Adrenal gland (tissue), 12 donors: Measurements from ENCODE around the gene RBMS2. TPM values are rescaled to one million over a fixed set of nuclear protein-coding genes. Genes with fewer than 3 reads are reported as not detected.

Experiments
- DNase-seq, 7 donors: peaks; one replicate each; pipeline ENCODE4 v3.0.0-alpha.2; 2019 to 2020
- H3K27ac ChIP-seq, 5 donors: fragments of 200-600 bp; sonication (generic) in 4 of 5; 1 replicate in 3 of 5; 2 replicates in 2 of 5; pipeline versions ENCODE4 v1.5.1 to v1.8.0; 2016 to 2020; ENCODE audit warnings: mild to moderate bottlenecking in 1 of 5
- H3K27me3 ChIP-seq: fragments of 200-600 bp; 2 replicates; pipeline ENCODE4 v1.8.0; 2021
- H3K36me3 ChIP-seq, 2 donors: fragments of 200-600 bp; replicated peaks in 1 of 2; 1 replicate in 1 of 2; 2 replicates in 1 of 2; pipeline versions ENCODE4 v1.5.1 to v1.8.0; 2018 to 2022
- H3K4me1 ChIP-seq, 2 donors: fragments of 200-600 bp; replicated peaks in 1 of 2; 1 replicate in 1 of 2; 2 replicates in 1 of 2; pipeline versions ENCODE4 v1.5.1 to v1.8.0; 2018 to 2021
- H3K4me3 ChIP-seq, 4 donors: fragments of 200-600 bp; sonication (generic) in 3 of 4; one replicate each; pipeline ENCODE4 v1.5.1; 2016 to 2018
- H3K9me3 ChIP-seq, 3 donors: fragments of 200-600 bp; sonication (generic) in 1 of 3; replicated peaks in 1 of 3; 1 replicate in 2 of 3; 2 replicates in 1 of 3; pipeline versions ENCODE4 v1.5.1 to v1.8.0; 2016 to 2021
- POLR2A ChIP-seq, 2 donors: fragments of 450-650 bp; IDR thresholded peaks; one replicate each; pipeline ENCODE4 v1.6.1; 2017; ENCODE audit warnings: antibody characterized with exemption in 2 of 2, mild to moderate bottlenecking in 2 of 2, moderate library complexity in 1 of 2
- WGBS, 4 donors: extraction: QIAGEN DNeasy Blood & Tissue Kit in 2 of 4; methylation state at CpG; one replicate each; pipeline versions ENCODE4 v1.1.5 to v1.1.7; 2013 to 2017; 5-methylcytosine and 5-hydroxymethylcytosine counted together
- intact Hi-C, 2 donors: fragments of 100-400 bp; cut with DNase I; formaldehyde crosslinking; loops; one replicate each; pipeline versions ENCODE4 v1.14.1 to v1.15.0; 2022 to 2023
- polyA plus RNA-seq, 3 donors: library from polyadenylated mRNA; stranded (reverse); fragments of 200-250 nt in 2 of 3; fragments of 350-450 nt in 1 of 3; fragmentation: Illumina TruSeq in 1 of 3; extraction: RNeasy Lipid Tissue Mini Kit (QIAGEN cat#74804) in 1 of 3; gene quantifications; one replicate each; pipeline ENCODE4 v1.2.3, GENCODE V29; 2013 to 2014
- total RNA-seq, 9 donors: library from RNA; depleted of rRNA in 4 of 9; stranded (reverse); fragments of >200 nt in 4 of 9; fragments of 120-200 nt in 1 of 9; fragmentation: NEBNext Ultra II Directional in 1 of 9; extraction: Animal tissue kit (Norgen Biotek cat#: 25700) in 1 of 9; gene quantifications; one replicate each; pipeline versions ENCODE4 v1.1.0 to v1.2.4, GENCODE V29; 2013 to 2023
- TF ChIP-seq, protein P1 (sequence below), 6 experiments: fragments of 450-650 bp in 4 of 6; fragments of 200-600 bp in 2 of 6; sonication (generic) in 1 of 6; IDR thresholded peaks; 1 replicate in 5 of 6; 2 replicates in 1 of 6; pipeline versions ENCODE4 v1.5.1 to v1.8.0; 2016 to 2021; ENCODE audit warnings: antibody characterized with exemption in 6 of 6, mild to moderate bottlenecking in 2 of 6, moderate library complexity in 1 of 6
- donor health status: healthy with polysubstance abuse.
- donor health status: Bipolar disorder and iron deficiency.
- donor health status: DM: yes; HTN: yes; CAD: no.
- donor health status: DM: no; HTN: no; CAD: no.
- donor health status: DM: no; HTN: no; CAD: no.
- donor health status: DM: yes; HTN: yes; CAD: no.

Gene RBMS2
- total and polyA plus RNA-seq, 12 donors: 7.6 to 41.5 (median 19.9) TPM

DNA sequence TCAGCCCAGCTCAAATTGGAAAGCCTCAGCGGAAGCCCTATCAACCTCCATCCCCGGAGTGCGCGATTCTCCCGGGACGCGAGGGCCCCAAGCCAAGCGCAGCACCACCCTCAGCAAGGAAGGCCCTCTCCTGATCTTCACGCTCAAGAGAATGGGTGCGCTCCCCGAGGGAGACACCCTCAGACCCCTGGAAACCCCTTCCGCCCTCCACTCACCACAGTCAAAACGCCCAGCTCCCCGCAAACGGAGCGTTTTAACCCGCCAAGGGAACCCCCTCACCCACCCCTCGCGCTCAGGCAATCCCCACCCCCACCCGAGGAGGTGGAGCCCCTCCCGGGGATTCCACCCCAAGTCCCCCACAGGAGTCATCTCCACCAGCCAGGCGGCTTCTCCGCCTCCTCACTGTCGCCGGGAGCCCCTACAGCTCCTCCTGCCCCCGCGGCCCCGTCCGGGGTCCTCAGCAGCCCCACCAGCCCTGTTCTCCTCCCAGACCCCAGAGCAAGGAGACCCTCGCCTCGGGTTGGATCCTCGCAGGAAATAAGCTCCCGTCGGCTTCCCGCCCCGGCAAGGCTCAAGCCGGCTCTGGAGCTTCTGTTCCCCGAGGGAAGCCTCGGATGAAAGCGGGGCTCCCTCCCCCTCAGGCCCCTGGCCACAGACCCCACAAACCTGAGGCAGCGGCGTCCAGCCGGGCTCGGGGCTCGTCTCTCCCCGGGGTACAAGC is 108.0 kb downstream of the RBMS2 start:
- Histone ChIP-seq H3K4me1 (peaks cover 43 to 81% of the 10 kb centered on the region in 2 donors), H3K27ac (peak overlapping the region; percentile 87 to 94 (median 91)), H3K4me3 (peak overlapping the region; percentile 88 to 99 (median 98)), H3K36me3 (no peaks in the 10 kb centered on the region), H3K27me3 (no peaks in the 10 kb centered on the region), H3K9me3 (no peaks in the 10 kb centered on the region)
- intact Hi-C loops: loop anchor here (5.0 to 10.0 kb wide), 3 partner anchors 32 to 115 kb away; partner anchors contain the start of gene PTGES3 (in 1 of the 2)
- TF ChIP-seq POLR2A (IDR thresholded peaks at IDR 0.05): no peak
- TF ChIP-seq, protein P1, sequence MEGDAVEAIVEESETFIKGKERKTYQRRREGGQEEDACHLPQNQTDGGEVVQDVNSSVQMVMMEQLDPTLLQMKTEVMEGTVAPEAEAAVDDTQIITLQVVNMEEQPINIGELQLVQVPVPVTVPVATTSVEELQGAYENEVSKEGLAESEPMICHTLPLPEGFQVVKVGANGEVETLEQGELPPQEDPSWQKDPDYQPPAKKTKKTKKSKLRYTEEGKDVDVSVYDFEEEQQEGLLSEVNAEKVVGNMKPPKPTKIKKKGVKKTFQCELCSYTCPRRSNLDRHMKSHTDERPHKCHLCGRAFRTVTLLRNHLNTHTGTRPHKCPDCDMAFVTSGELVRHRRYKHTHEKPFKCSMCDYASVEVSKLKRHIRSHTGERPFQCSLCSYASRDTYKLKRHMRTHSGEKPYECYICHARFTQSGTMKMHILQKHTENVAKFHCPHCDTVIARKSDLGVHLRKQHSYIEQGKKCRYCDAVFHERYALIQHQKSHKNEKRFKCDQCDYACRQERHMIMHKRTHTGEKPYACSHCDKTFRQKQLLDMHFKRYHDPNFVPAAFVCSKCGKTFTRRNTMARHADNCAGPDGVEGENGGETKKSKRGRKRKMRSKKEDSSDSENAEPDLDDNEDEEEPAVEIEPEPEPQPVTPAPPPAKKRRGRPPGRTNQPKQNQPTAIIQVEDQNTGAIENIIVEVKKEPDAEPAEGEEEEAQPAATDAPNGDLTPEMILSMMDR (IDR thresholded peaks at IDR 0.05): no peak
- peak in 4 of 7 donors; percentile 38 to 48 (median 42) for DNase-seq
- WGBS, 4 donors: 0 to 1% (median 0%) methylated on average over 3 to 46 of the region's 46 CpGs

DNA sequence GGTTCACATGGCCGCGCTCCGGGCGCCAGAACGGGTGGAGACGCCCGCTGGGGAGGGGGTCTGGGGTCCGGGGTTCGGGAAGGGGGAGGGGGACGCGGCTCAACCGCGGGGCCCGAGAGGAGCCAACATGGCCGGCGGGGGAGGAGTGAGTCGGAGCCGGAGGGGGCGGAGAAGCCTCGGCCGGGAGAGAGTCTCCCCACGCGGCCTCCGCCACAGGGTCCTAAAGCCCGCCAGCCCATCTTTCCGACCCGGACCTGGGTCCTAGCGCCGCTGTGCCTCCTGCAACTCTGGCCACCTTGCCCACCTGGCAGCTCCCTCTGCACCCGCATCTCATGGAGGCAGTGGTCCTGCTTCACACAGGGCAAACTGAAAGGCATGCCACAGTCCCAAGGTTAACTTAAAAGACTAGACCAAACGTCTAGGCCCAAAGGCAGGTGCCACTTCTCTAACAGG is 108.6 kb downstream of the RBMS2 start, which contains the start of gene BAZ2A:
Gene BAZ2A (minus strand): TSS at position 147 of the 453 bp plus-strand sequence. CDS start 12,796 bp downstream, outside the sequence.
- H3K27ac ChIP-seq: peak within 1 kb of the TSS; percentile 87 to 94 (median 91)
- no peaks in the 10 kb centered on the region for H3K27me3 ChIP-seq
- H3K4me3 ChIP-seq: peak within 1 kb of the TSS; percentile 88 to 99 (median 98)
- 1 to 7% (median 3%) methylated on average over 3 to 31 of the region's 31 CpGs for WGBS, 4 donors
- no peaks in the 10 kb centered on the region for H3K9me3 ChIP-seq
- TF ChIP-seq, protein P1 (IDR thresholded peaks at IDR 0.05): no peak
- no peak for TF ChIP-seq POLR2A (IDR thresholded peaks at IDR 0.05)
- peaks cover 41 to 75% of the 10 kb centered on the region in 2 donors for H3K4me1 ChIP-seq
- intact Hi-C loops: loop anchor here (5.0 to 10.0 kb wide), 3 partner anchors 33 to 115 kb away; partner anchors contain the start of gene PTGES3 (in 1 of the 2)
- no peaks in the 10 kb centered on the region for H3K36me3 ChIP-seq
- peak; percentile 80 to 93 (median 90) for DNase-seq

DNA sequence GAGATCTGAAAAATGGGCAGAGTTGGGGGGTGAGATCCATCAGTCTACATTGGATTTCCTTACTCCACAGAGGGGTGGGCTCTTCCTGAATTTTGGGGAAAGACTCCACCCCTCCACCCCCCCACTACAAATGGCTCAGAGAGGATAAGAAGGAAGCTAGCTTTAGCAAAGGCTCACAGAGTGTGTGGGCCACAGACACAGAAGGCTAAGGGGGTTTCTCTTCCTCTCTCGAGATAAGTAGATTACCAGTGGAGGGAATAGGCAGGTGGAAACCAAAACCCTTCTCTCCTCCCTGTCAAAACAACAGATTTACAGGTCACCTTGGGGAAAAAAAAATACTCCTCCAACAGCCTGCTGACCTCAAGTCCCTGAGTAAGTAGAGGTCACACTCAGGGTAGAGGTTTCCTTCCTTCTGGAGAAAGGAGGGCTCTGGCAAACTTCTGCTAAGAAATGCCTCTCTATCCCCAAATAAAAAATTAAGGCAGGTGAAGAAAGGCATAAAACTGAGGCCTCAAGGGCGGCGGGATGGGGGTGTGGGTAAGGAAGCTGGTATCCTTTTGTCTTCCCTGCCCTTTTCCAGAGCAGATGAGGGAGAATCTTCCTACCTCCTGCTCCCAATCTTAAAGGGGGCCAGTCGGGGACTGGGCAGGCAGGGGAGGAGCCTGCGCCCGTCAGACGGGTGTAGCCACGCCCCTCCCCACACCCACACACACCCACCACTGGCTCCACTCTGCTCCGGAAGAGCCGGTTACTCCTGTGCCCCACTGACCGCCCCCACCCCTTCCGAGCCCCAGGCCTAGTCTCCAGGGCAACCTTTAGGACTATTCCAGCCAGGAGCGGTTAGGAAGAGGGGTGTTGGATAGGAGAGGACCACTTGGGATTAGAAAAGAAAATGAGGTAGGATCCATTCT is 110.4 kb downstream of the RBMS2 start:
- intact Hi-C loops: loop anchor here (5.0 to 10.0 kb wide), 3 partner anchors 35 to 117 kb away; partner anchors contain the start of gene PTGES3 (in 1 of the 2)

More for the DNA sequence above, 110.4 kb downstream of the RBMS2 start:
- Histone ChIP-seq H3K9me3 (no peaks in the 10 kb centered on the region), H3K27ac (peak overlapping the region in 3 of 5 donors; percentile 17 to 94 (median 74)), H3K4me3 (peak overlapping the region in 1 of 4 donors; percentile 24), H3K27me3 (no peaks in the 10 kb centered on the region), H3K36me3 (no peaks in the 10 kb centered on the region), H3K4me1 (peaks cover 34 to 63% of the 10 kb centered on the region in 2 donors)
- peak; percentile 46 to 80 (median 69) for DNase-seq
- 4 to 5% (median 4%) methylated on average over 11 to 13 of the region's 13 CpGs for WGBS, 4 donors
- TF ChIP-seq, protein P1 (IDR thresholded peaks at IDR 0.05): no peak
- no peak for TF ChIP-seq POLR2A (IDR thresholded peaks at IDR 0.05)
